ENCODE measurements around the gene RELA.

Gene RELA

DNA sequence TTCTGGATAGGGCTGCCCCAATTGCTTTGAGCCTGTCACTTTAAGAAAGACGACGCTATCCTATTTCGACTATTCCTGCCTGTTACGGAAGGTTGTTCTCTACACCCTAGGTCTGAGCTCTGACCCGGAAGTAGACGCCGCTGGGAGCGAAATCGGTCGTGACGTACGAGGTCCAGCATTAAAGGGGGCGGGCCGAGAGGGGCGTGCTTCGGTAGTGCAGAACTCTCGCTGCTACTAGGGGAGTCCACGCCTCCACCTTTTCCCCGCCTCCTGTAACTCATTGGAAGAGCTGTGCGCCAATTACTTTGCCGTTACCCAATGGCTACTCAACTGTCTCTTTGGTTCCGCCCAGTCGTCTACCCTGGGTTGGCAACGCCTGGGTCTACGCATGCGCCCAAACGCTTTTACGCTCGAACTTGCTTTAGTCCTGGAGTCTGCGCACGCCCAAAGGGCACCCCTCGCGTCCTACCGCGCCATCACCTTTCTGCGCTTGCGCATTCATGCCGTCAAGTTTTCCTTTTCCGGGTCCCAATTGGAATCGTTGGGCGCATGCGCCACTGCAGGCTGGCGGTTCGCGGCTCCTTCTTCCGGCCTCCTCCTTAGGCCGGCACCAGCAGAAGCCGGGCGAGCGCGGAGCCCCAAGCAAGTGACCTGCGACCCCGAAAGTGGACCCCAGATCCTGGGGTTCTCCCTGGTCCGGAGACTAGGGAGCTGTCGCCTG, 47.3 kb downstream of the RELA start, which contains the start of gene PCNX3:
Gene PCNX3, plus strand, starts transcription at position 548 of the 721 bp plus-strand sequence. CDS start 536 bp downstream, outside the sequence.
- peak; percentile 100 for DNase-seq (ENCODE audit: low read depth in 2 of 2)

GRCh38 chr11:65613091-65613928, 49.4 kb downstream of the RELA start:
- no peak for DNase-seq (ENCODE audit: low read depth in 2 of 2)

GRCh38 chr11:65612691-65613090, 50.0 kb downstream of the RELA start:
- no peak for DNase-seq (ENCODE audit: low read depth in 2 of 2)

DNA sequence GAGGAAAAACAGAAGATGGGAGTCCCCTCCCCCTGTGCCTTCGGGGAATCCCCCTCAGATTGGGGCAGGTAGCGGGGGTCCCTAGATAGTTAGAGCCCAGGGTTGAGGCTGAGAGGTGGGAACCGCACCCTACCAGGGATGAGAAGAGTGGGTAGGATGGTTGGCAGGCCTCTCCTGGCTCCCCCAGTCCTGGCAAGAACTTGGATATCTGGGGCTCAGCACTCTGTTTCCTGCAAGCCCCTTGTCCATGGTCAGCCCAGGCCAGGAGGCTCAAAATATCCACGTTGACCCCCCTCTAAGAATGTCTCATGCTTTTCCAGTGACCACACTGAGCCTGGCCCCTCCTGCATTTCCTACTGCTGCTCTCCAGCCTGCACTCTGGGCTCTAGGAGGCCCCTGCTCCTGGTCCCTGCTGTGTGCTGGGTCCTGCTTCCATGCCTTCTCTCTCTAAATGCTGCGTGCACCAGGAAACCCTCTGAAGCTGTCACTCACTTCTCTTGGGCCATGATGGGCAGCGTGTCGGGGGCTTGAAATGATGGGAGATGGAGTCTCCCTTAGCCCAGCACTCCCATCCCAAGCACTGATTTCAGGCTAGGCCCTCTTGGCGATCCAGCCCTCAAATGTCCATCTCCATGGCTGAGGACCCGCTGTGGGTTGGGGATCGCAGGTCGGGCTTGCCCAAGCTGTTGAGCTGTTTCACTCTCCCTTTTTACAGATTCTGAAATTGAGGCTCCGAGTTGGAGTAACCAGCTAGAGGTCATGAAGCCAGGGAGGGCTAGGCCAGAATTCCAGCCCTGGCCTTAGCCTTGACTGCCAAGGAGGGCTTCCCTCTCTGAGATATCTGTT, 50.7 kb downstream of the RELA start:
- no peak for DNase-seq (ENCODE audit: low read depth in 2 of 2)

DNA sequence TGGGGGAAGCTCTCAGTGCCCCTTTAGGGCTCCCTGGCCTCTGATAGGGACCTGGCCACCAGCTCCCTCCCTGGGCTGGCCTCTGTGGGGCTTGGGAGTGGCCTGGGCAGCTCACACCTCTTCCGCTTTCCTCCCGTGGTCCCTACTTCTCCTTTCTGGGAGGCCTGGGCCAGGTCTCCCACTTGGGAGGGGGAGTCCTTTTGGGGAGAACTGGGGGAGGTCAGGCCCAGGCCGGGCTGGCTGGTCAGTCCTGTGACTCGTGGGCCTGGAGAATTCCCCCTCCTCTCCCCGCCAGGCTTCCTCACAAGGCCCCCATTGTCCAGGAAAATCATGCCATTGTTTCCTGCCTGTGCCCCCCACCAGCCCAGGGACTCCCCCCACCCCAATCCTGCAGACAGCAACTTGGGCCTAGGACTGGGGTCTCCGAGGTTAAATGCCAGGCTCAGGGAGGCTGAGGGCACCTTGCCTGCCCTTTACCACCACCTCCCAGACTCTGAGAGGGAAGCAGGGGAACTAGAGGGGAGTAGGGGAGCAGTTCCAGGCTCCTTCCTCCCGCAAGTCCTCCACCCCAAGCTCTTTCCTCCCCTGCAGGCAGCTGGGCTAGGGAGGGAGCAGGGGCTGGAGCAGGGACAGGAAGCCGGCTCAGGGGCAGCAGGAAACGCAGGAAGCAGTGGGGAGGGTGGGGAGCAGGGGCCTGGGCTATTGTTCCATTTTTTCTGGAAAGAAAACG, 51.5 kb downstream of the RELA start:
- DNase-seq (ENCODE audit: low read depth in 2 of 2): no peak

DNA sequence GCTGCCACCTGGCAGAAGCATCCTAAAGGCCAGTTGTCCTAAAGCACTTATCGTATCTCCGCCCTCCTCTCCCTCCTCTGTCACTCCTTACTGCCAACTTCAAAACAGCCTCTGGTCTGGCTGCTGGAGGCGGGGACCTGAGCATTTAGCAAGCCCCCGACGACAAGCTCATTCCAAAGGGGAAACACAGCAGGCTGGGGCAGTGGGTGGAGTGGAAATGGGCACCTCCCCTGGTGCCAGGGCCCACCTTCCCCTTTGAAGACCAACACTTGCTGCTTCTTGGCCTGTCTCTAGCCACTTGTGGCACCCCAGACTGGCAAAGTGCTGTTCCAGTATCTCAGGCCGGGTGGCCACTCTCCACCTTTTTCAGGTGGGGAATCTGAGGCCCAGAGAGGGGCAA, 52.3 kb downstream of the RELA start:
- DNase-seq (ENCODE audit: low read depth in 2 of 2): no peak

- DNase-seq (ENCODE audit: low read depth in 2 of 2): no peak
Observed at GRCh38 chr11:65609665-65610064, 53.1 kb downstream of the RELA start.

DNA sequence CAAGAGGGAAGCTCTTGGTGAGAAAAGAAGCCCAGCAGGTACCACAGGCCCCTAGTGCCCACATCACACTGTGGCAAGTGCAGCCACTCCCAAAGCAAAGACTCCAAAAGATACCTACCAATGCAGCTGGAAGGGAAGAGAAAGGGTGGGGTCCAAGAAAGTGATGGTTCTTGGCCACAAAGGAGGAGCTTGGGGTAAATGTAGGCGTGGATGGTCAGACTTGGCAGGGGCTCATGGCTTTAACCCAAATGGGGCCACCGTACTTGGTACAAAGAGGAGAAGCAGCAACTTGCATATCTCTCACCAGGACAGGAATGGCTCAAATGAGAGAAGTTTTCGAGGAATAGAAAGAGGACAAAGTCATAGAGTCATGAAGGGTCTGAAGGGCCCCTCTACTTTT, 53.5 kb downstream of the RELA start:
- DNase-seq (ENCODE audit: low read depth in 2 of 2): no peak

- no peak for DNase-seq (ENCODE audit: low read depth in 2 of 2)
Observed at GRCh38 chr11:65607614-65608426, 54.9 kb downstream of the RELA start.

DNA sequence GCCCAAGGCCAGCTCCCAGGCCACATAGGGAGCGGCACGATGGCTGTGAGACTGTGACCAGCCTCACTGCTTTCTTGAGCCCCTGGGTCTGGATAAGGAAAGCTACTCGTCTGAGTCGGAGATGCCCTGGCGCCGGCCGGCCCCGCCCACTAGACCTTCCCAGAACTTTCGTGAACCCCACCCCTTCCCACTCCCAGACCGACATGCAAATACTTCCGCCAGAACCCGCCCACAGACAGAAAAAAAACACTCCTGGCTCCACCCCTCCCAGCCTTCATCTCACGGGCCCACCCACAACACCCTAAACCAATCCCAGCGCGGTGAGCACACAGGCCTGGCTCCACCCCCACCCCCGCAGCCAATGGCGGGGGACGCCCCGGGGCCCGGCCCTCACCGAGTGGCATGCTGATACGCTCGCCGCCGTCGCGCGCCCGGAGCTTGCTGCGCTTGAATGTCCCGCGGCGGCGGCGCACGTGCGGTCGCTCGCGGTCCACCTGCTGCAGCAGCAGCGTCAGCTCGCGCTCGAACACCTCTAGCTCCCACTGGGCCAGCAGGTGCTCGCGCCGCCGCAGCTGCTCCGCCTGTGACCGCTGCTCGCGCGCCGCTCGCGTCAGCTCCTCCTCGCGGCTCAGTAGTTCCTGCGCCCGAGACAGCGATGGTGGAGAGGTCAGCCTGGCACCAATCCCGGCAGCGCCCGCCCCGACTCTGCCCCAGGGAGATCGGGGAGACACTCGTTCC, 55.7 kb downstream of the RELA start:
- peak; percentile 89 to 90 for DNase-seq (ENCODE audit: low read depth in 2 of 2)

GRCh38 chr11:65604258-65604657, 58.5 kb downstream of the RELA start:
- DNase-seq (ENCODE audit: low read depth in 2 of 2): no peak

All from fibroblast of skin of left biceps (primary cell).